K562 (cell line): ENCODE results near the gene DAB1. TPM values are rescaled to one million over a fixed set of nuclear protein-coding genes. Genes with fewer than 3 reads are reported as not detected.

Experiments
- ATAC-seq: fragments of 200-7000 bp; cut with Tn5 transposase; 3 replicates; pipeline ENCODE4 v1.9.1; 2020; ENCODE audit warnings: moderate library complexity
- BruUV-seq: library from RNA; stranded (reverse); fragments of 400-500 nt; replicated peaks from 2 replicates; lab custom pipeline; 2021; lab: Mats Ljungman, UMichigan
- CTCF ChIA-PET: fragments of 300-600 bp; formaldehyde crosslinking; extraction: SDS; loops from one replicate; lab custom pipeline; 2021; ENCODE audit warnings: low intra/inter-chr PET ratio; lab: Yijun Ruan, JAX
- POLR2A ChIA-PET: fragments of 300-600, 350-650 bp; sonication (Branson Sonifier 250); formaldehyde crosslinking; extraction: SDS; loops from one replicate; lab custom pipeline; 2021; ENCODE audit warnings: antibody characterized with exemption, inconsistent platforms; lab: Yijun Ruan, JAX
- DNase-seq, 4 experiments: peaks; one replicate each; pipeline versions ENCODE4 v3.0.0 to v3.0.0-alpha.2; 2011 to 2018; ENCODE audit warnings: low spot score in 3 of 4, mixed read lengths in 3 of 4; ENCODE audit errors: extremely low read depth in 1 of 4
- FAIRE-seq: peaks from 2 replicates; lab custom pipeline; 2011; peaks lifted over from hg19 to GRCh38; lab: Jason Lieb, UNC
- H2AFZ ChIP-seq: 2 replicates; pipeline ENCODE4 v1.6.0; 2011; ENCODE audit warnings: low read depth, low read length, control low read depth, inconsistent platforms
- H3K27ac ChIP-seq: fragments of 200-600 bp; 3 replicates; pipeline ENCODE4 v1.8.0; 2011; ENCODE audit warnings: low read depth, mild to moderate bottlenecking, control low read depth, inconsistent platforms, low read length, moderate library complexity, mixed read lengths; ENCODE audit errors: extremely low read depth
- H3K27me3 ChIP-seq, 2 experiments: fragments of 300-600 bp in 1 of 2; 2 replicates in 1 of 2; 3 replicates in 1 of 2; pipeline versions ENCODE4 v1.6.0 to v1.8.0; 2011; ENCODE audit warnings: inconsistent platforms in 2 of 2, low read length in 2 of 2, mild to moderate bottlenecking in 1 of 2, mixed read lengths in 1 of 2, moderate library complexity in 1 of 2; ENCODE audit not compliant: control insufficient read depth in 2 of 2, insufficient read depth in 2 of 2
- H3K36me3 ChIP-seq: fragments of 300-600 bp; 3 replicates; pipeline ENCODE4 v1.8.0; 2011; ENCODE audit warnings: mild to moderate bottlenecking, low read length, inconsistent platforms; ENCODE audit not compliant: control insufficient read depth, insufficient read depth
- H3K4me1 ChIP-seq, 2 experiments: fragments of 200-600 bp in 1 of 2; replicated peaks in 1 of 2; 2 replicates in 1 of 2; 3 replicates in 1 of 2; pipeline versions ENCODE4 v1.5.1 to v1.8.0; 2011; ENCODE audit warnings: inconsistent platforms in 2 of 2, low read length in 2 of 2, mild to moderate bottlenecking in 1 of 2, mixed read lengths in 1 of 2, moderate library complexity in 1 of 2; ENCODE audit not compliant: control insufficient read depth in 2 of 2, insufficient read depth in 2 of 2
- H3K4me2 ChIP-seq: 2 replicates; pipeline ENCODE4 v1.6.1; 2011; ENCODE audit warnings: low read length, control low read depth, inconsistent platforms, mixed read lengths; ENCODE audit not compliant: insufficient read depth
- H3K4me3 ChIP-seq: fragments of 200-600 bp; sonication (generic), shearing (Covaris generic); 2 replicates; pipeline ENCODE4 v1.5.1; 2016; ENCODE audit warnings: control low read depth, inconsistent platforms
- H3K79me2 ChIP-seq: fragments of 200-600 bp; 3 replicates; pipeline ENCODE4 v1.8.0; 2011; ENCODE audit warnings: low read length, inconsistent platforms; ENCODE audit not compliant: control insufficient read depth, insufficient read depth
- H3K9ac ChIP-seq, 2 experiments: 2 replicates each; pipeline versions ENCODE4 v1.6.0 to v1.6.1; 2011; ENCODE audit warnings: low read depth in 2 of 2, low read length in 2 of 2, control low read depth in 1 of 2, inconsistent platforms in 1 of 2, mild to moderate bottlenecking in 1 of 2, mixed read lengths in 1 of 2; ENCODE audit not compliant: insufficient read depth in 1 of 2
- H3K9me1 ChIP-seq: one replicate; pipeline ENCODE4 v1.6.0; 2011; ENCODE audit warnings: inconsistent platforms, mild to moderate bottlenecking, low read length, moderate library complexity; ENCODE audit not compliant: control insufficient read depth, insufficient read depth
- H3K9me3 ChIP-seq: replicated peaks from 2 replicates; pipeline ENCODE4 v1.5.1; 2011; ENCODE audit warnings: low read depth, low read length, inconsistent platforms; ENCODE audit not compliant: control insufficient read depth, insufficient read depth
- H4K20me1 ChIP-seq: replicated peaks from 2 replicates; pipeline ENCODE4 v1.6.1; 2011; ENCODE audit warnings: low read length, inconsistent platforms, mixed read lengths; ENCODE audit not compliant: control insufficient read depth, insufficient read depth
- CHD1 ChIP-seq: fragments of 200-600 bp; sonication (generic); IDR thresholded peaks from one replicate; pipeline ENCODE4 v1.6.1; 2012; ENCODE audit warnings: mild to moderate bottlenecking, moderate library complexity, low read length, inconsistent platforms
- GABPB2 ChIP-seq: fragments of 250-450 bp; sonication (Bioruptor Pico); conservative IDR thresholded peaks from 2 replicates; pipeline ENCODE4 v1.5.1; 2021; ENCODE audit warnings: mild to moderate bottlenecking
- MTF1 ChIP-seq: fragments of 250-450 bp; sonication (Bioruptor Pico); IDR thresholded peaks from 2 replicates; pipeline ENCODE4 v1.9.0; 2021; ENCODE audit warnings: moderate library complexity, mild to moderate bottlenecking, inconsistent platforms, borderline replicate concordance
- MYBL2 ChIP-seq, 2 experiments: fragments of 450-650 bp in 1 of 2; sonication (generic) in 1 of 2; formaldehyde crosslinking in 1 of 2; IDR thresholded peaks; 2 replicates each; pipeline versions ENCODE4 v1.6.1 to v1.8.1; 2017 to 2022; ENCODE audit warnings: borderline replicate concordance in 1 of 2, inconsistent platforms in 1 of 2, low read depth in 1 of 2, mild to moderate bottlenecking in 1 of 2, missing genetic modification reagents in 1 of 2, moderate library complexity in 1 of 2
- NCOA2 ChIP-seq, 2 experiments: fragments of 450-650 bp; IDR thresholded peaks; 2 replicates each; pipeline ENCODE4 v1.6.1; 2018; ENCODE audit warnings: mild to moderate bottlenecking in 2 of 2, moderate library complexity in 1 of 2; ENCODE audit not compliant: partially characterized antibody in 2 of 2
- SIRT6 ChIP-seq: IDR thresholded peaks from one replicate; pipeline ENCODE4 v1.6.1; 2012; ENCODE audit warnings: low read depth, mild to moderate bottlenecking, control low read depth, inconsistent platforms, low read length, moderate library complexity
- TBL1XR1 ChIP-seq, 2 experiments: IDR thresholded peaks; 2 replicates each; pipeline ENCODE4 v1.6.1; 2012; ENCODE audit warnings: improper control_type of control experiment in 2 of 2, low read length in 2 of 2, mild to moderate bottlenecking in 1 of 2
- TCF7 ChIP-seq: sonication (generic); IDR thresholded peaks from 2 replicates; pipeline ENCODE4 v1.6.1; 2016; ENCODE audit warnings: antibody characterized with exemption, borderline replicate concordance
- XRCC5 ChIP-seq: fragments of 200-400 bp; formaldehyde crosslinking; IDR thresholded peaks from 2 replicates; pipeline ENCODE4 v1.6.1; 2017; ENCODE audit warnings: low read depth, mild to moderate bottlenecking, low read length
- ZNF655 ChIP-seq: fragments of 250-450 bp; sonication (Bioruptor Pico); IDR thresholded peaks from 2 replicates; pipeline ENCODE4 v1.5.0; 2021
- WGBS: fragments of 100-300 bp; shearing (Covaris generic); methylation state at CpG from one replicate; pipeline ENCODE4 v1.1.6; 2016; ENCODE audit warnings: low coverage, mixed read lengths; ENCODE audit not compliant: insufficient coverage; ENCODE audit errors: missing lambda C conversion rate; 5-methylcytosine and 5-hydroxymethylcytosine counted together
- in situ Hi-C: fragments of 300-500 bp; cut with MboI; formaldehyde crosslinking; loops from 4 replicates; pipeline ENCODE4 v1.15.0; 2018; ENCODE audit warnings: inconsistent platforms, mixed read lengths
- intact Hi-C: fragments of 100-400 bp; cut with micrococcal nuclease; formaldehyde crosslinking; loops from 2 replicates; pipeline ENCODE4 v1.14.2; 2022
- polyA plus RNA-seq, 8 experiments: library from polyadenylated mRNA; depleted of rRNA in 4 of 8; stranded (reverse) in 5 of 8; unstranded in 3 of 8; fragments of >200 nt; fragmentation: Nextera tagmentation in 2 of 8; fragmentation: Illumina TruSeq in 1 of 8; extraction: Ambion mirVana in 2 of 8; extraction: Trizol in 1 of 8; gene quantifications; 2 replicates each; pipeline versions ENCODE4 v1.2.1 to v1.2.3, GENCODE V29; 2011 to 2014; ENCODE audit warnings: inconsistent platforms in 1 of 8, missing spikeins in 1 of 8
- total RNA-seq, 7 experiments: library from RNA; depleted of rRNA in 6 of 7; stranded (reverse); fragments of >200 nt in 6 of 7; fragmentation: Illumina TruSeq in 2 of 7; extraction: Trizol in 2 of 7; gene quantifications; 2 replicates each; pipeline versions ENCODE4 v1.2.1 to v1.2.3, GENCODE V29; 2011 to 2021; ENCODE audit warnings: low replicate concordance in 1 of 7
- TF ChIP-seq, protein P1 (sequence below): fragments of 450-650 bp; IDR thresholded peaks from 2 replicates; pipeline ENCODE4 v1.6.1; 2016; ENCODE audit warnings: low read depth, mild to moderate bottlenecking, moderate library complexity
- TF ChIP-seq, protein P2 (sequence below): fragments of 450-650 bp; formaldehyde crosslinking; IDR thresholded peaks from 2 replicates; pipeline ENCODE4 v1.4.0; 2020; ENCODE audit warnings: mild to moderate bottlenecking, moderate library complexity

The DAB1 gene
- total and polyA plus RNA-seq, 9 of the 15 experiments (the other 6 are each of a cell fraction or from before 2014, with no cell fraction given) = not detected

GRCh38 chr1:57316861-57317260, 107.0 kb downstream of the DAB1 start:
- BruUV-seq = no TSS peak
- WGBS = 0% methylated on average over 4 of the region's 4 CpGs

More at GRCh38 chr1:57316861-57317260, 107.0 kb downstream of the DAB1 start:
- Histone ChIP-seq H3K9me3 (no peaks in the 10 kb centered on the region), H2AFZ (no peak overlapping the region), H3K27ac (no peak overlapping the region), H3K79me2 (no peaks in the 10 kb centered on the region), H3K4me2 (no peak overlapping the region), H3K4me1 (no peaks in the 10 kb centered on the region), H3K9ac (no peak overlapping the region), H3K4me3 (no peak overlapping the region), H3K27me3 (peaks cover 2 to 6% of the 10 kb centered on the region in 2 experiments; a peak in 2 of 5 replicates), H3K36me3 (no peaks in the 10 kb centered on the region), H4K20me1 (no peaks in the 10 kb centered on the region), H3K9me1 (no peaks in the 10 kb centered on the region)
- ATAC-seq (no peak), DNase-seq (no peak), FAIRE-seq (no peak)
- ChIA-PET CTCF (no interaction called here), POLR2A (no interaction called here)
- in situ Hi-C loops (no loop called here), intact Hi-C loops (no loop called here)
- TF ChIP-seq, protein P1, sequence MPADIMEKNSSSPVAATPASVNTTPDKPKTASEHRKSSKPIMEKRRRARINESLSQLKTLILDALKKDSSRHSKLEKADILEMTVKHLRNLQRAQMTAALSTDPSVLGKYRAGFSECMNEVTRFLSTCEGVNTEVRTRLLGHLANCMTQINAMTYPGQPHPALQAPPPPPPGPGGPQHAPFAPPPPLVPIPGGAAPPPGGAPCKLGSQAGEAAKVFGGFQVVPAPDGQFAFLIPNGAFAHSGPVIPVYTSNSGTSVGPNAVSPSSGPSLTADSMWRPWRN = no peak
- no peak for TF ChIP-seq MTF1 (CRISPR knock-in tag)
- TF ChIP-seq, protein P2, sequence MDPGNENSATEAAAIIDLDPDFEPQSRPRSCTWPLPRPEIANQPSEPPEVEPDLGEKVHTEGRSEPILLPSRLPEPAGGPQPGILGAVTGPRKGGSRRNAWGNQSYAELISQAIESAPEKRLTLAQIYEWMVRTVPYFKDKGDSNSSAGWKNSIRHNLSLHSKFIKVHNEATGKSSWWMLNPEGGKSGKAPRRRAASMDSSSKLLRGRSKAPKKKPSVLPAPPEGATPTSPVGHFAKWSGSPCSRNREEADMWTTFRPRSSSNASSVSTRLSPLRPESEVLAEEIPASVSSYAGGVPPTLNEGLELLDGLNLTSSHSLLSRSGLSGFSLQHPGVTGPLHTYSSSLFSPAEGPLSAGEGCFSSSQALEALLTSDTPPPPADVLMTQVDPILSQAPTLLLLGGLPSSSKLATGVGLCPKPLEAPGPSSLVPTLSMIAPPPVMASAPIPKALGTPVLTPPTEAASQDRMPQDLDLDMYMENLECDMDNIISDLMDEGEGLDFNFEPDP (CRISPR knock-in tag) = no peak
- no peak for TF ChIP-seq TBL1XR1 (IDR thresholded peaks at IDR 0.05; ENCODE audit: low read length in 2 of 2)
- no peak for TF ChIP-seq NCOA2 (IDR thresholded peaks at IDR 0.05; ENCODE audit: partially characterized antibody in 2 of 2)
- TF ChIP-seq TCF7 = no peak
- no peak for TF ChIP-seq CHD1
- TF ChIP-seq SIRT6 = no peak
- TF ChIP-seq ZNF655 (CRISPR knock-in tag) = no peak
- TF ChIP-seq MYBL2 (IDR thresholded peaks at IDR 0.05; ENCODE audit: low read depth) = no peak
- TF ChIP-seq MYBL2 (CRISPR knock-in tag; IDR thresholded peaks at IDR 0.05; ENCODE audit: borderline replicate concordance) = no peak
- no peak for TF ChIP-seq XRCC5
- no peak for TF ChIP-seq GABPB2 (CRISPR knock-in tag)
